H9 (cell line): ENCODE data around the gene ZDHHC19. TPM values are rescaled to one million over a fixed set of nuclear protein-coding genes. Genes with fewer than 3 reads are reported as not detected.
A peak's percentile ranks its signal among the peaks of the same experiment; 100 is the strongest.

ENCODE experiments used
- DNase-seq: peaks from one replicate; pipeline ENCODE4 v3.0.0-alpha.2; 2017
- H2AFZ ChIP-seq: one replicate; pipeline ENCODE4 v1.6.1; 2013; ENCODE audit warnings: mild to moderate bottlenecking, low read length, control low read depth, moderate library complexity
- H2AK5ac ChIP-seq: 2 replicates; pipeline ENCODE4 v1.6.1; 2013; ENCODE audit warnings: low read length, control low read depth, mixed read lengths; ENCODE audit not compliant: insufficient read length
- H2BK120ac ChIP-seq: one replicate; pipeline ENCODE4 v1.6.1; 2013; ENCODE audit warnings: low read depth, mild to moderate bottlenecking, low read length, control low read depth, inconsistent platforms; ENCODE audit not compliant: poor library complexity, severe bottlenecking
- H2BK12ac ChIP-seq: 2 replicates; pipeline ENCODE4 v1.6.1; 2013; ENCODE audit warnings: low read length, control low read depth, mixed read lengths, low read depth; ENCODE audit not compliant: insufficient read length
- H2BK15ac ChIP-seq: 2 replicates; pipeline ENCODE4 v1.6.1; 2013; ENCODE audit warnings: low read depth, low read length, control low read depth
- H2BK20ac ChIP-seq: one replicate; pipeline ENCODE4 v1.6.1; 2013; ENCODE audit warnings: low read depth, mild to moderate bottlenecking, low read length, control low read depth, inconsistent platforms; ENCODE audit not compliant: poor library complexity, severe bottlenecking
- H2BK5ac ChIP-seq: 2 replicates; pipeline ENCODE4 v1.6.1; 2013; ENCODE audit warnings: low read length, control low read depth, mixed read lengths; ENCODE audit not compliant: insufficient read length
- H3K14ac ChIP-seq: 2 replicates; pipeline ENCODE4 v1.6.1; 2013; ENCODE audit warnings: low read length, control low read depth; ENCODE audit not compliant: insufficient read depth
- H3K18ac ChIP-seq: 2 replicates; pipeline ENCODE4 v1.6.1; 2013; ENCODE audit warnings: low read depth, mild to moderate bottlenecking, mixed read lengths, low read length, control low read depth; ENCODE audit not compliant: insufficient read length
- H3K23ac ChIP-seq: 2 replicates; pipeline ENCODE4 v1.6.1; 2013; ENCODE audit warnings: low read length, control low read depth, mixed read lengths, low read depth; ENCODE audit not compliant: insufficient read length
- H3K23me2 ChIP-seq: 2 replicates; pipeline ENCODE4 v1.6.1; 2013; ENCODE audit warnings: low read depth, mild to moderate bottlenecking, mixed read lengths, low read length, control low read depth; ENCODE audit not compliant: insufficient read length, poor library complexity, severe bottlenecking
- H3K27ac ChIP-seq: 2 replicates; pipeline ENCODE4 v1.5.1; 2013; ENCODE audit warnings: low read length, control low read depth, mixed read lengths, low read depth; ENCODE audit not compliant: insufficient read length
- H3K27me3 ChIP-seq: 2 replicates; pipeline ENCODE4 v1.6.1; 2013; ENCODE audit warnings: low read length, control low read depth, inconsistent platforms; ENCODE audit not compliant: insufficient read depth
- H3K4ac ChIP-seq: 2 replicates; pipeline ENCODE4 v1.6.1; 2013; ENCODE audit warnings: low read depth, mild to moderate bottlenecking, control low read depth, inconsistent platforms, low read length, moderate library complexity
- H3K4me1 ChIP-seq: 2 replicates; pipeline ENCODE4 v1.6.1; 2013; ENCODE audit warnings: low read length, control low read depth, inconsistent platforms; ENCODE audit not compliant: insufficient read depth
- H3K4me2 ChIP-seq: 2 replicates; pipeline ENCODE4 v1.6.1; 2013; ENCODE audit warnings: low read length, control low read depth, mixed read lengths; ENCODE audit not compliant: insufficient read length, insufficient read depth
- H3K56ac ChIP-seq: 2 replicates; pipeline ENCODE4 v1.6.1; 2013; ENCODE audit warnings: low read depth, mild to moderate bottlenecking, mixed read lengths, low read length, control low read depth; ENCODE audit not compliant: insufficient read length
- H3K79me1 ChIP-seq: 2 replicates; pipeline ENCODE4 v1.6.1; 2013; ENCODE audit warnings: low read depth, mild to moderate bottlenecking, moderate library complexity, low read length, control low read depth, inconsistent platforms; ENCODE audit not compliant: insufficient read depth, poor library complexity, severe bottlenecking
- H3K79me2 ChIP-seq: 2 replicates; pipeline ENCODE4 v1.6.1; 2013; ENCODE audit warnings: low read length, control low read depth, inconsistent platforms; ENCODE audit not compliant: insufficient read depth
- H3K9ac ChIP-seq: 2 replicates; pipeline ENCODE4 v1.6.1; 2013; ENCODE audit warnings: low read length, control low read depth, mixed read lengths; ENCODE audit not compliant: insufficient read length; ENCODE audit errors: extremely low read depth
- H3K9me3 ChIP-seq: one replicate; pipeline ENCODE4 v1.6.1; 2013; ENCODE audit warnings: low read depth, low read length, inconsistent platforms; ENCODE audit not compliant: control insufficient read depth
- H3T11ph ChIP-seq: one replicate; pipeline ENCODE4 v1.6.1; 2013; ENCODE audit warnings: mild to moderate bottlenecking, low read length, control low read depth, inconsistent platforms
- H4K20me1 ChIP-seq: one replicate; pipeline ENCODE4 v1.6.1; 2013; ENCODE audit not compliant: control insufficient read depth, insufficient read length, insufficient read depth
- H4K5ac ChIP-seq: 2 replicates; pipeline ENCODE4 v1.6.1; 2013; ENCODE audit warnings: low read depth, mild to moderate bottlenecking, mixed read lengths, low read length, control low read depth; ENCODE audit not compliant: insufficient read length
- H4K8ac ChIP-seq: replicated peaks from 2 replicates; pipeline ENCODE4 v1.6.1; 2013; ENCODE audit warnings: low read length, control low read depth, mixed read lengths, low read depth; ENCODE audit not compliant: insufficient read length
- H4K91ac ChIP-seq: 2 replicates; pipeline ENCODE4 v1.6.1; 2013; ENCODE audit warnings: low read depth, mild to moderate bottlenecking, moderate library complexity, mixed read lengths, low read length, control low read depth; ENCODE audit not compliant: insufficient read length
- H3K27ac Mint-ChIP-seq, 3 experiments: 2 replicates in 2 of 3; 3 replicates in 1 of 3; pipeline ENCODE4 v1.8.0; 2020 to 2021; ENCODE audit warnings: mixed read lengths in 3 of 3, mild to moderate bottlenecking in 1 of 3, moderate library complexity in 1 of 3
- H3K27me3 Mint-ChIP-seq: 2 replicates; pipeline ENCODE4 v1.8.0; 2021; ENCODE audit warnings: low read depth, mild to moderate bottlenecking, moderate library complexity, mixed read lengths
- H3K36me3 Mint-ChIP-seq, 3 experiments: 2 replicates in 2 of 3; 3 replicates in 1 of 3; pipeline ENCODE4 v1.8.0; 2020 to 2021; ENCODE audit warnings: low read depth in 3 of 3, mixed read lengths in 3 of 3; ENCODE audit not compliant: insufficient read depth in 1 of 3
- H3K4me1 Mint-ChIP-seq, 2 experiments: 2 replicates each; pipeline ENCODE4 v1.8.0; 2020; ENCODE audit warnings: mixed read lengths in 2 of 2
- H3K4me3 Mint-ChIP-seq, 2 experiments: 2 replicates in 1 of 2; 3 replicates in 1 of 2; pipeline ENCODE4 v1.8.0; 2020 to 2021; ENCODE audit warnings: mild to moderate bottlenecking in 2 of 2, mixed read lengths in 2 of 2, moderate library complexity in 1 of 2
- H3K9me3 Mint-ChIP-seq, 2 experiments: 2 replicates in 1 of 2; 3 replicates in 1 of 2; pipeline ENCODE4 v1.8.0; 2020; ENCODE audit warnings: mild to moderate bottlenecking in 2 of 2, mixed read lengths in 2 of 2, moderate library complexity in 1 of 2
- WGBS: extraction: QIAGEN DNeasy Blood & Tissue Kit; methylation state at CpG from one replicate; pipeline ENCODE4 v1.1.7; 2013; ENCODE audit warnings: missing lambda C conversion rate, low lambda C conversion rate, mixed read lengths; ENCODE audit not compliant: insufficient read length; ENCODE audit errors: extremely low coverage; 5-methylcytosine and 5-hydroxymethylcytosine counted together
- total RNA-seq: library from RNA; stranded (reverse); gene quantifications from 2 replicates; pipeline ENCODE4 v1.2.1, GENCODE V29; 2021
- TF ChIP-seq, protein P1 (sequence below): fragments of 200-600 bp; sonication (generic); conservative IDR thresholded peaks from 3 replicates; pipeline ENCODE4 v1.8.0; 2021; ENCODE audit warnings: antibody characterized with exemption, mild to moderate bottlenecking

ZDHHC19 gene
- total RNA-seq, 1 experiment from 2014 or later: 2.2 TPM

DNA sequence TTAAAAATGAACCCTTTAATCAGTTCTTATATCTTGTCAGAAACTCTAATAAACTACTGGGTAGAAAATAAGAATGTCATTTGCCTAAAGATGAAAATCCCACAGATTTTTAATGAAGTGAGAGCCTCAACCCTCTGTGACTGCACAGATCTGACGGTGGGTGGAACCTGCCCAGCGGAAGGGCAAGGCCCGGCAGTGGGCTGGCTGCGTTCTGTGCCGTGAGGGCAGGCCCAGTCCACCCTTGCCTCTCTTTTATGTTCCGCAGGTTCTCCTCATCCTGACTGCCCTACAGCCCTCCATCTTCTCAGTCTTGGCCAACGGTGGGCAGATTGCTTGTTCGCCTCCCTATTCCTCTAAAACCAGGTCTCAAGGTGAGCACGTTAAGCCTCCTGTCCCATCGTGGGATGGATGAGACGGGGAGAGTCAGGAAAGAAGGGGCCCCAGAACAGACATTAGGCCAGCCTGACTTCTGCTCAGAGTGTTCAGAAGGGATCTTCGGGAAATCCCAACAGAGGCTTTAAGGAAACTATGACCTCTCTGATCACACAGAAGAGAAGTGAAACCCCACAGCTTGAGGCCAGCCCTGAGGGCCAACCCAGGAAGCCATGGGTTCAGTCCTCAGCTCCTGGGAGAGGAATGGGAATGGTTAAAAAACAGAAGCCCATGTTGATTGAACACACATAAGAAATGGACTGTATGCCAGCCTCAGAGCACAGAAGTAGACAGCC lies 21.1 kb upstream of the ZDHHC19 start:
- H3K27ac Mint-ChIP-seq: peak overlapping the region in 1 of 3 experiments; percentile 62; a peak in 1 of 7 replicates
- Histone ChIP-seq H4K8ac (no peak overlapping the region), H3K18ac (no peak overlapping the region), H3K4me1 (no peaks in the 10 kb centered on the region), H3K9ac (no peak overlapping the region), H3K27me3 (no peaks in the 10 kb centered on the region), H4K91ac (no peak overlapping the region), H3K23ac (no peak overlapping the region), H2AK5ac (no peak overlapping the region), H2BK15ac (no peak overlapping the region), H3K14ac (no peak overlapping the region), H2BK20ac (no peak overlapping the region), H2BK120ac (no peak overlapping the region), H2BK5ac (no peak overlapping the region), H3K4ac (no peak overlapping the region), H3K4me2 (no peak overlapping the region), H4K5ac (no peak overlapping the region), H3T11ph (no peak overlapping the region), H3K79me1 (no peaks in the 10 kb centered on the region), H2AFZ (no peak overlapping the region), H3K56ac (no peak overlapping the region), H3K79me2 (no peaks in the 10 kb centered on the region), H3K27ac (no peak overlapping the region), H3K9me3 (no peaks in the 10 kb centered on the region), H2BK12ac (no peak overlapping the region), H3K23me2 (peaks cover 5% of the 10 kb centered on the region), H4K20me1 (peaks cover 2% of the 10 kb centered on the region)
- H3K4me1 Mint-ChIP-seq: peaks cover 0 to 4% of the 10 kb centered on the region in 2 experiments; a peak in 2 of 4 replicates
- no peak overlapping the region for H3K4me3 Mint-ChIP-seq
- no peaks in the 10 kb centered on the region; the same call in 1 of the 2 replicates for H3K27me3 Mint-ChIP-seq
- no peaks in the 10 kb centered on the region for H3K9me3 Mint-ChIP-seq
- TF ChIP-seq, protein P1, sequence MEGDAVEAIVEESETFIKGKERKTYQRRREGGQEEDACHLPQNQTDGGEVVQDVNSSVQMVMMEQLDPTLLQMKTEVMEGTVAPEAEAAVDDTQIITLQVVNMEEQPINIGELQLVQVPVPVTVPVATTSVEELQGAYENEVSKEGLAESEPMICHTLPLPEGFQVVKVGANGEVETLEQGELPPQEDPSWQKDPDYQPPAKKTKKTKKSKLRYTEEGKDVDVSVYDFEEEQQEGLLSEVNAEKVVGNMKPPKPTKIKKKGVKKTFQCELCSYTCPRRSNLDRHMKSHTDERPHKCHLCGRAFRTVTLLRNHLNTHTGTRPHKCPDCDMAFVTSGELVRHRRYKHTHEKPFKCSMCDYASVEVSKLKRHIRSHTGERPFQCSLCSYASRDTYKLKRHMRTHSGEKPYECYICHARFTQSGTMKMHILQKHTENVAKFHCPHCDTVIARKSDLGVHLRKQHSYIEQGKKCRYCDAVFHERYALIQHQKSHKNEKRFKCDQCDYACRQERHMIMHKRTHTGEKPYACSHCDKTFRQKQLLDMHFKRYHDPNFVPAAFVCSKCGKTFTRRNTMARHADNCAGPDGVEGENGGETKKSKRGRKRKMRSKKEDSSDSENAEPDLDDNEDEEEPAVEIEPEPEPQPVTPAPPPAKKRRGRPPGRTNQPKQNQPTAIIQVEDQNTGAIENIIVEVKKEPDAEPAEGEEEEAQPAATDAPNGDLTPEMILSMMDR: no peak
- DNase-seq: no peak
- H3K36me3 Mint-ChIP-seq: peaks cover 2 to 17% (median 3%) of the 10 kb centered on the region in 3 experiments; a peak in 5 of 7 replicates
- WGBS: no CpG with 5 or more reads among the region's 12 CpGs
